Right lobe of liver (tissue), 6 donors: ENCODE data around the gene B3GAT3. TPM values are rescaled to one million over a fixed set of nuclear protein-coding genes. Genes with fewer than 3 reads are reported as not detected.
A peak's percentile ranks its signal among the peaks of the same experiment; 100 is the strongest.

Experiments used
- ATAC-seq, 4 donors: fragments of 200-7000 bp; cut with Tn5 transposase; one replicate each; pipeline ENCODE4 v1.9.1; 2020; ENCODE audit warnings: mild to moderate bottlenecking in 4 of 4, moderate library complexity in 4 of 4
- DNase-seq, 3 donors: peaks; one replicate each; pipeline ENCODE4 v3.0.0-alpha.2; 2020
- H3K27ac ChIP-seq, 3 donors: fragments of 200-600 bp; one replicate each; pipeline ENCODE4 v1.8.0; 2022
- H3K27me3 ChIP-seq, 2 donors: fragments of 200-600 bp; one replicate each; pipeline ENCODE4 v1.8.0; 2022
- H3K36me3 ChIP-seq, 4 donors: fragments of 200-600 bp; sonication (generic) in 1 of 4; one replicate each; pipeline versions ENCODE4 v1.5.1 to v1.8.0; 2017 to 2022; ENCODE audit warnings: control low read depth in 1 of 4
- H3K4me1 ChIP-seq, 4 donors: fragments of 200-600 bp; sonication (generic) in 1 of 4; one replicate each; pipeline versions ENCODE4 v1.5.1 to v1.8.0; 2017 to 2022; ENCODE audit warnings: control low read depth in 1 of 4
- H3K4me3 ChIP-seq, 3 donors: fragments of 200-600 bp; one replicate each; pipeline ENCODE4 v1.8.0; 2022
- H3K9me3 ChIP-seq, 4 donors: fragments of 200-600 bp; sonication (generic) in 1 of 4; one replicate each; pipeline versions ENCODE4 v1.5.1 to v1.8.0; 2017 to 2022; ENCODE audit warnings: control low read depth in 1 of 4
- POLR2A ChIP-seq: fragments of 450-650 bp; IDR thresholded peaks from one replicate; pipeline ENCODE4 v1.6.1; 2017; ENCODE audit warnings: antibody characterized with exemption, mild to moderate bottlenecking
- WGBS: methylation state at CpG from one replicate; pipeline ENCODE4 v1.1.6; 2018; ENCODE audit warnings: low coverage, low lambda C conversion rate; ENCODE audit not compliant: insufficient coverage; ENCODE audit errors: missing lambda C conversion rate; 5-methylcytosine and 5-hydroxymethylcytosine counted together
- intact Hi-C, 2 donors: fragments of 100-400 bp; cut with DNase I; formaldehyde crosslinking; loops; one replicate each; pipeline versions ENCODE4 v1.11.2 to v1.14.1; 2022
- total RNA-seq, 6 experiments: library from RNA; depleted of rRNA in 2 of 6; stranded (reverse); fragments of >200 nt in 2 of 6; fragmentation: NEBNext Ultra II Directional in 3 of 6; extraction: Animal tissue kit (Norgen Biotek cat#: 25700) in 3 of 6; gene quantifications; one replicate each; pipeline versions ENCODE4 v1.1.0 to v1.2.4, GENCODE V29; 2016 to 2023
- TF ChIP-seq, protein P1 (sequence below), 4 donors: fragments of 200-600 bp in 3 of 4; fragments of 450-650 bp in 1 of 4; IDR thresholded peaks; one replicate each; pipeline versions ENCODE4 v1.5.1 to v1.8.0; 2016 to 2022; ENCODE audit warnings: antibody characterized with exemption in 4 of 4, mild to moderate bottlenecking in 2 of 4
- donor health status: DM: no; HTN: yes; CAD: no.
- donor health status: DM: no; HTN: no; CAD: no.
- donor health status: DM: no; HTN: no; CAD: no.
- donor health status: DM: no; HTN: yes; CAD: no.
- donor health status: DM: no; HTN: yes; CAD: no.

Gene B3GAT3
- total RNA-seq, 6 experiments from 2014 or later = 17.1 to 32.8 (median 23.4) TPM

DNA sequence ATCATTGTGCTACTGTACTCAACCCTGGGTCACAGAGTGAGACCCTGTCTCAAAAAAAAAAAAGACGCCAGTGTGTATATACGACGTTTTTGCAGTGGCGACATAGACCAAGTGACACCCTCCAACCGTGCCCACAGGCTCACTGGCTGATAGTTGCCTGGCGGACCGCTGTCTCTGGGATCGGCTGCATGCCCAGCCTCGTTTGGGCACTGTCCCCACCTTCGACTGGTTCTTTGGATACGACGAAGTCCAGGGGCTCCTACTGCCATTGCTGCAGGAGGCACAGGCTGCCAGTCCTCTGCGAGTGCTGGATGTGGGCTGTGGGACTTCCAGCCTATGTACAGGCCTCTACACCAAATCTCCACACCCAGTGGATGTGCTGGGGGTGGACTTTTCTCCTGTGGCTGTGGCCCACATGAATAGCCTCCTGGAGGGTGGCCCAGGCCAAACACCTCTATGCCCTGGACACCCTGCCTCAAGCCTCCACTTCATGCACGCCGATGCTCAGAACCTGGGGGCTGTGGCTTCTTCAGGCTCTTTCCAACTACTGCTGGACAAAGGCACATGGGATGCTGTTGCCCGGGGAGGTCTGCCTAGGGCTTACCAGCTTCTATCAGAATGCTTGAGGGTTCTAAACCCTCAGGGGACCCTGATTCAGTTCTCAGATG lies 44.6 kb upstream of the B3GAT3 start:
- intact Hi-C loops = no loop called here
- peaks cover 0 to 48% (median 15%) of the 10 kb centered on the region in 4 donors for H3K4me1 ChIP-seq

DNA sequence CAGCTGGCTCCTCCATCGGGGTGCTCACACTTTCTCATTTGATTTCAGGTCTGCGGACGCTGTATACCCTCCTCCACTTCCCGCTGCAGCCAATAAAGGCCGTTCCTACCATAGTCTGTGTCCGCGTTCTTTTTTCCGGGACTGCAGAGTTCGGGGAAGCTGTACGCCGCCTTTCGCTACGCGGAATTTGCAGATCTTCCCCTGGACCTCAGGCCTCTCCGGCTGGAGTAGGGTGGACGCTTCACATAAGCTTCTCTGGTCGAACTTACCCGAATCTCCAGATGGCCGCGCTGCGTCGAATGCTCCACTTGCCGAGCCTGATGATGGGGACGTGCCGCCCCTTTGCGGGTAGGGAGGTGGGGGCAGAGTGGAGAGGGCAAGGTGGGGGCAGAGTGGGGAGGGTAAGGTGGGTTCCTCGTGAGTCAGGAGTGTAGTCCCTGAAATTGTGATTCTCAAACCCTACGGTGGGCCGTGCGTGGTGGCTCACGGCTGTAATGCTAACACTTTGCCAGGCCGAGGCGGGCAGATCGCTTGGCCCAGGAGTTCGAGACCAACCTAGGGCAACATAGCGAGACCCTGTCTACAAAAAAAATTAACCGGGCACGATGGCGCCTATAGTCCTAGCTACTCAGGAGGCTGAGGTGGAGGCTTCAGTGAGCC lies 43.9 kb upstream of the B3GAT3 start:
- 5% methylated on average over 16 of the region's 39 CpGs for WGBS
- peak overlapping the region; percentile 59 to 81 (median 72) for H3K27ac ChIP-seq
- peaks cover 0 to 44% (median 14%) of the 10 kb centered on the region in 4 donors for H3K4me1 ChIP-seq
- intact Hi-C loops = no loop called here
- ATAC-seq (peak in 3 of 4 donors; percentile 19 to 44 (median 22)), DNase-seq (peak in 2 of 3 donors; percentile 45 to 73)
- H3K9me3 ChIP-seq = no peaks in the 10 kb centered on the region
- TF ChIP-seq POLR2A = no peak
- TF ChIP-seq, protein P1, sequence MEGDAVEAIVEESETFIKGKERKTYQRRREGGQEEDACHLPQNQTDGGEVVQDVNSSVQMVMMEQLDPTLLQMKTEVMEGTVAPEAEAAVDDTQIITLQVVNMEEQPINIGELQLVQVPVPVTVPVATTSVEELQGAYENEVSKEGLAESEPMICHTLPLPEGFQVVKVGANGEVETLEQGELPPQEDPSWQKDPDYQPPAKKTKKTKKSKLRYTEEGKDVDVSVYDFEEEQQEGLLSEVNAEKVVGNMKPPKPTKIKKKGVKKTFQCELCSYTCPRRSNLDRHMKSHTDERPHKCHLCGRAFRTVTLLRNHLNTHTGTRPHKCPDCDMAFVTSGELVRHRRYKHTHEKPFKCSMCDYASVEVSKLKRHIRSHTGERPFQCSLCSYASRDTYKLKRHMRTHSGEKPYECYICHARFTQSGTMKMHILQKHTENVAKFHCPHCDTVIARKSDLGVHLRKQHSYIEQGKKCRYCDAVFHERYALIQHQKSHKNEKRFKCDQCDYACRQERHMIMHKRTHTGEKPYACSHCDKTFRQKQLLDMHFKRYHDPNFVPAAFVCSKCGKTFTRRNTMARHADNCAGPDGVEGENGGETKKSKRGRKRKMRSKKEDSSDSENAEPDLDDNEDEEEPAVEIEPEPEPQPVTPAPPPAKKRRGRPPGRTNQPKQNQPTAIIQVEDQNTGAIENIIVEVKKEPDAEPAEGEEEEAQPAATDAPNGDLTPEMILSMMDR (IDR thresholded peaks at IDR 0.05) = no peak
- peaks cover 0 to 15% (median 2%) of the 10 kb centered on the region in 4 donors for H3K36me3 ChIP-seq
- no peaks in the 10 kb centered on the region for H3K27me3 ChIP-seq
- peak overlapping the region; percentile 70 to 89 (median 75) for H3K4me3 ChIP-seq

More for the DNA sequence above, 44.6 kb upstream of the B3GAT3 start:
- peaks cover 0 to 15% (median 2%) of the 10 kb centered on the region in 4 donors for H3K36me3 ChIP-seq
- no peak for ATAC-seq
- no peak for TF ChIP-seq POLR2A
- TF ChIP-seq, protein P1 (IDR thresholded peaks at IDR 0.05) = no peak
- H3K9me3 ChIP-seq = no peaks in the 10 kb centered on the region
- H3K27me3 ChIP-seq = no peaks in the 10 kb centered on the region
- peak overlapping the region; percentile 59 to 81 (median 72) for H3K27ac ChIP-seq
- peak overlapping the region; percentile 70 to 89 (median 75) for H3K4me3 ChIP-seq
- peak in 1 of 3 donors; percentile 55 for DNase-seq
- 50% methylated on average over 9 of the region's 16 CpGs for WGBS

DNA sequence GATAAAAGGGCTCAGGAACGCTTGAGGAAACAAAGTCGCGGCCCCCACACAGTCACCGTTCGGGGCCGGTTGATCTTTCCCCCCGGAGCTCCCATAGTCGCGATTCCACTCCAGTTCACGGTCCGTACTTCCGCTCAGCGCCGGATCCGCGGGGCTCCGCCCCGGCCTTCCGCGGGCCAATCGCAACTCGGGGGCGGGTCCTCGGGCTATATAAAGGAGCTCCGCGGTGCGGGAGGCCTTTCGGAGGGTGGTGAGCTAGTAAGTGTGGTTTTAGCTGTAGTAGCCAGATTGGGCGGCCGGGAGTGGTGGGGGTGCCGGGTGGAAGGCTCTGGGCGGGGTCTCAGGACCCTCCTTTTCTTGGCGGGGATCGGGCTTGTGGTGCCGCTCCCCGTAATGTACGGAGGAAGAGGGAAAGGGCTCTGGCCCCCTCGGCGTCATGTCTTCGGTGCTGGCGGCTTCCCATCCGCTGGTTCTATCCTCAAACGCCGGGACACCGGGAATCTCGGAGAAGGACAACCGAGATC lies 43.4 kb upstream of the B3GAT3 start, which contains the start of the genes C11orf98 and CSKMT:
C11orf98 (minus strand) TSS at position 136 of the 524 bp plus-strand sequence; CDS start at position 95, 41 bp downstream.
CSKMT (plus strand) TSS at position 238 of the 524 bp plus-strand sequence. CDS start 568 bp downstream, outside the sequence.
- H3K9me3 ChIP-seq = no peaks in the 10 kb centered on the region
- H3K27ac ChIP-seq = peak within 1 kb of the TSS; percentile 66 to 81 (median 72)
- ATAC-seq (peak; percentile 94 to 97 (median 95)), DNase-seq (peak; percentile 96)
- peaks cover 0 to 40% (median 13%) of the 10 kb centered on the region in 4 donors for H3K4me1 ChIP-seq
- intact Hi-C loops = no loop called here
- H3K36me3 ChIP-seq = peaks cover 0 to 15% (median 2%) of the 10 kb centered on the region in 4 donors
- H3K27me3 ChIP-seq = no peaks in the 10 kb centered on the region
- peak within 1 kb of the TSS; percentile 70 to 89 (median 75) for H3K4me3 ChIP-seq
- under 1% methylated on average over 26 of the region's 47 CpGs for WGBS
- TF ChIP-seq POLR2A = peak; percentile 97
- TF ChIP-seq, protein P1 (IDR thresholded peaks at IDR 0.05) = no peak

DNA sequence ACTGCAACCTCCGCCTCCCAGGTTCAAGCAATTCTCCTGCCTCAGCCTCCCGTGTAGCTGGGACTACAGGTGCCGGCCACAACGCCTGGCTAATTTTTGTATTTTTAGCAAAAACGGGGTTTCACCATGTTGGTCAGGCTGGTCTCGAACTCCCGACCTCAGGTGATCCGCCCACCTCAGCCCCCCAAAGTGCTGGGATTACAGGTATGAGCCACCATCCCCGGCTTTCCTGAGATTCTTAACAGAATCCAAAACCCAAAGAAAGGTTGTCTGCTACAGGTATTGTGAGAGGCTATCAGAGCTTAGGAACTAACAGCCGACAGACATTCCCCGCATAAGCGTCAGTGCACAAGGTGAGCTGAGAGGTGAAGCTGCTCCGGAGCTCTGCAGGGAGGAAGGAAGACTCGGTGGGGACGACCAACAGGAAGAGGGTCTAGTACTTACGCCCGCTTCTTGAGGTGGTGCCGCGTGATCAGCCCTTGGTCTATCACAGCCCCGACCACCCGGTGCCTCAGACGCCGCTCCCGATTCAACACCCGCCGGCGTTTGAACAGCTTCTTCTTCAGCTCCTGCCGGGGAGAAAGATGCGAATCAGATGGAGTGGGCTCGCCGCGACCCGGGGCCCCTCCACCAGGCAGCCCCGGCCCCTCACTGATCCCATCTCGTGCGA lies 42.8 kb upstream of the B3GAT3 start:
- WGBS = 7% methylated on average over 16 of the region's 36 CpGs
- TF ChIP-seq, protein P1 (IDR thresholded peaks at IDR 0.05) = no peak
- no peak for TF ChIP-seq POLR2A
- DNase-seq (no peak), ATAC-seq (peak; percentile 35 to 51 (median 38))
- Histone ChIP-seq H3K36me3 (peaks cover 0 to 15% (median 2%) of the 10 kb centered on the region in 4 donors), H3K9me3 (no peaks in the 10 kb centered on the region), H3K4me1 (peaks cover 0 to 35% (median 10%) of the 10 kb centered on the region in 4 donors), H3K27me3 (no peaks in the 10 kb centered on the region), H3K4me3 (peak overlapping the region; percentile 70 to 89 (median 75)), H3K27ac (peak overlapping the region; percentile 66 to 81 (median 72))
- intact Hi-C loops = no loop called here
